Neural cell (in vitro differentiated cells): ENCODE results near the gene NTN5. TPM values are rescaled to one million over a fixed set of nuclear protein-coding genes. Genes with fewer than 3 reads are reported as not detected.

ENCODE experiments used
- H2AFZ ChIP-seq: fragments of 200-600, 300-800 bp; sonication (generic), shearing (Covaris generic); 2 replicates; pipeline ENCODE4 v1.6.0; 2014; ENCODE audit warnings: low read depth, mild to moderate bottlenecking, antibody characterized with exemption, low read length, moderate library complexity
- H3F3A ChIP-seq: fragments of 200-600 bp; shearing (Covaris generic); 2 replicates; pipeline ENCODE4 v1.6.1; 2016; ENCODE audit warnings: mild to moderate bottlenecking, moderate library complexity, mixed read lengths, antibody characterized with exemption, low read length; ENCODE audit not compliant: insufficient read depth, poor library complexity, severe bottlenecking
- H3K27ac ChIP-seq: fragments of 200-600, 300-800 bp; sonication (generic), shearing (Covaris generic); 2 replicates; pipeline ENCODE4 v1.5.1; 2014; ENCODE audit warnings: mild to moderate bottlenecking, low read length, moderate library complexity
- H3K27me3 ChIP-seq: fragments of 300-800, 200-600 bp; sonication (generic), shearing (Covaris generic); 2 replicates; pipeline ENCODE4 v1.6.0; 2014; ENCODE audit warnings: mild to moderate bottlenecking, low read depth, low read length, moderate library complexity; ENCODE audit not compliant: insufficient read depth
- H3K36me3 ChIP-seq: fragments of 300-800, 200-600 bp; sonication (generic), shearing (Covaris generic); 2 replicates; pipeline ENCODE4 v1.5.1; 2014; ENCODE audit warnings: mild to moderate bottlenecking, antibody characterized with exemption, low read length, moderate library complexity; ENCODE audit not compliant: insufficient read depth
- H3K4me2 ChIP-seq: fragments of 300-800, 200-600 bp; sonication (generic), shearing (Covaris generic); 2 replicates; pipeline ENCODE4 v1.6.0; 2014; ENCODE audit warnings: mild to moderate bottlenecking, low read length
- H3K4me3 ChIP-seq: fragments of 300-800, 200-600 bp; sonication (generic), shearing (Covaris generic); 2 replicates; pipeline ENCODE4 v1.5.1; 2014; ENCODE audit warnings: mild to moderate bottlenecking, low read length, moderate library complexity
- H3K79me2 ChIP-seq: fragments of 200-600 bp; shearing (Covaris generic); replicated peaks from 2 replicates; pipeline ENCODE4 v1.6.0; 2014; ENCODE audit warnings: mild to moderate bottlenecking, low read length, moderate library complexity; ENCODE audit not compliant: insufficient read depth
- H3K9ac ChIP-seq: fragments of 300-800, 200-600 bp; sonication (generic), shearing (Covaris generic); 2 replicates; pipeline ENCODE4 v1.6.1; 2016; ENCODE audit warnings: mild to moderate bottlenecking, low read length, mixed read lengths
- H3K9me2 ChIP-seq: fragments of 200-600 bp; shearing (Covaris generic); 2 replicates; pipeline ENCODE4 v1.6.1; 2016; ENCODE audit warnings: mild to moderate bottlenecking, low read length, mixed read lengths; ENCODE audit not compliant: insufficient read depth
- H3K9me3 ChIP-seq: fragments of 200-600, 300-800 bp; sonication (generic), shearing (Covaris generic); 2 replicates; pipeline ENCODE4 v1.6.1; 2016; ENCODE audit warnings: mild to moderate bottlenecking, mixed run types, low read length, moderate library complexity, mixed read lengths
- H4K20me1 ChIP-seq: fragments of 200-600 bp; shearing (Covaris generic); 2 replicates; pipeline ENCODE4 v1.6.1; 2016; ENCODE audit warnings: mild to moderate bottlenecking, mixed run types; ENCODE audit not compliant: insufficient read depth
- EP300 ChIP-seq: fragments of 450-650 bp; conservative IDR thresholded peaks from 2 replicates; pipeline ENCODE4 v1.6.1; 2014; ENCODE audit warnings: antibody characterized with exemption, mild to moderate bottlenecking, moderate library complexity; ENCODE audit not compliant: poor library complexity, severe bottlenecking
- MXI1 ChIP-seq: fragments of 450-650 bp; conservative IDR thresholded peaks from 2 replicates; pipeline ENCODE4 v1.6.1; 2014; ENCODE audit warnings: antibody characterized with exemption, mild to moderate bottlenecking; ENCODE audit not compliant: poor library complexity, severe bottlenecking
- POLR2AphosphoS5 ChIP-seq: IDR thresholded peaks from 2 replicates; pipeline ENCODE4 v1.6.1; 2012
- RAD21 ChIP-seq: fragments of 450-650 bp; conservative IDR thresholded peaks from 2 replicates; pipeline ENCODE4 v1.6.1; 2014; ENCODE audit warnings: antibody characterized with exemption, mild to moderate bottlenecking, moderate library complexity
- SMC3 ChIP-seq: fragments of 450-650 bp; conservative IDR thresholded peaks from 2 replicates; pipeline ENCODE4 v1.6.1; 2014; ENCODE audit warnings: antibody characterized with exemption, mild to moderate bottlenecking, moderate library complexity; ENCODE audit not compliant: poor library complexity
- TAF1 ChIP-seq: IDR thresholded peaks from 2 replicates; pipeline ENCODE4 v1.6.1; 2012; ENCODE audit warnings: low read depth
- polyA plus RNA-seq: library from polyadenylated mRNA; depleted of rRNA; stranded (reverse); fragments of >200 nt; gene quantifications from 2 replicates; pipeline ENCODE4 v1.2.3, GENCODE V29; 2014
- TF ChIP-seq, protein P1 (sequence below): fragments of 450-650 bp; IDR thresholded peaks from 2 replicates; pipeline ENCODE4 v1.5.1; 2014; ENCODE audit warnings: antibody characterized with exemption, mild to moderate bottlenecking, moderate library complexity; ENCODE audit not compliant: poor library complexity, severe bottlenecking

Gene NTN5
- polyA plus RNA-seq, 1 donor from 2014 or later: not detected

DNA sequence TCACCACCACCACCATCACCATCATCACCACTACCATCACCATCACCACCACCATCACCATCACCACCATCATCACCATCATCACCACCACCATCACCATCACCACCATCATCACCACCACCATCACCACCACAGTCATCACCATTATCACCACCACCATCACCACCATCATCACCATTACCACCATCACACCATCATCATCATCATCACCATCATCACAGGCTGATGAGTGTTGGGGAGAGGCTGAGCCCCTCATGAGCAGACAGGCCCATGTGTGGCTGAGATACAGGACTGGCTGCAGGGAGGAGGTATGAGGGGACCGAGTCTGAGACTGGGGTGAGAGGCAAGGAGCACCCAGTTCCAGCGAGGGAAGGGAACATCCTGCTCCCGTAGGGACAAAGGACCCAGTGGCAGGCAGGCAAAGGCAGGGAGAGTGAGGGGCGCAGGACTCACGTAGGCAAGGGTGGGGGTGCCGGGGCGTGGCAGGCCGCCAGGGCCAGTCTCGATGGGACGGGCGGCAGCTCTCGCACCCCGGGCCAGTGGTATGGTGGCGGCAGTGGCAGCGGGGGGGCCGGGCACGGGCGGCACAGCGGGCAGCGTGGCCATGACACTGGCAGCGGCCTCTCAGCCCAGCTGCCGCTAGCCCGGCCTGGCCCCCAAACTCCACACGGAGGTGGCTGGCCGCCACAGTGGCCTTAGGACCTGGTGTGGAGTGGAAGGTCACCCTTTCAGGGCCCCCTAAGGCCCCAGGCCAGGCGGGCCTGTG lies 2.7 kb downstream of the NTN5 start:
- no peak overlapping the region for H2AFZ ChIP-seq
- H4K20me1 ChIP-seq: no peaks in the 10 kb centered on the region
- no peak overlapping the region for H3K4me2 ChIP-seq
- H3K9me2 ChIP-seq: no peaks in the 10 kb centered on the region
- no peaks in the 10 kb centered on the region for H3F3A ChIP-seq
- no peak overlapping the region for H3K27ac ChIP-seq
- no peaks in the 10 kb centered on the region for H3K79me2 ChIP-seq
- no peaks in the 10 kb centered on the region for H3K9me3 ChIP-seq
- H3K4me3 ChIP-seq: no peak overlapping the region
- no peak overlapping the region for H3K9ac ChIP-seq
- no peaks in the 10 kb centered on the region for H3K27me3 ChIP-seq
- H3K36me3 ChIP-seq: no peaks in the 10 kb centered on the region
- TF ChIP-seq MXI1: no peak
- TF ChIP-seq, protein P1, sequence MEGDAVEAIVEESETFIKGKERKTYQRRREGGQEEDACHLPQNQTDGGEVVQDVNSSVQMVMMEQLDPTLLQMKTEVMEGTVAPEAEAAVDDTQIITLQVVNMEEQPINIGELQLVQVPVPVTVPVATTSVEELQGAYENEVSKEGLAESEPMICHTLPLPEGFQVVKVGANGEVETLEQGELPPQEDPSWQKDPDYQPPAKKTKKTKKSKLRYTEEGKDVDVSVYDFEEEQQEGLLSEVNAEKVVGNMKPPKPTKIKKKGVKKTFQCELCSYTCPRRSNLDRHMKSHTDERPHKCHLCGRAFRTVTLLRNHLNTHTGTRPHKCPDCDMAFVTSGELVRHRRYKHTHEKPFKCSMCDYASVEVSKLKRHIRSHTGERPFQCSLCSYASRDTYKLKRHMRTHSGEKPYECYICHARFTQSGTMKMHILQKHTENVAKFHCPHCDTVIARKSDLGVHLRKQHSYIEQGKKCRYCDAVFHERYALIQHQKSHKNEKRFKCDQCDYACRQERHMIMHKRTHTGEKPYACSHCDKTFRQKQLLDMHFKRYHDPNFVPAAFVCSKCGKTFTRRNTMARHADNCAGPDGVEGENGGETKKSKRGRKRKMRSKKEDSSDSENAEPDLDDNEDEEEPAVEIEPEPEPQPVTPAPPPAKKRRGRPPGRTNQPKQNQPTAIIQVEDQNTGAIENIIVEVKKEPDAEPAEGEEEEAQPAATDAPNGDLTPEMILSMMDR: no peak

DNA sequence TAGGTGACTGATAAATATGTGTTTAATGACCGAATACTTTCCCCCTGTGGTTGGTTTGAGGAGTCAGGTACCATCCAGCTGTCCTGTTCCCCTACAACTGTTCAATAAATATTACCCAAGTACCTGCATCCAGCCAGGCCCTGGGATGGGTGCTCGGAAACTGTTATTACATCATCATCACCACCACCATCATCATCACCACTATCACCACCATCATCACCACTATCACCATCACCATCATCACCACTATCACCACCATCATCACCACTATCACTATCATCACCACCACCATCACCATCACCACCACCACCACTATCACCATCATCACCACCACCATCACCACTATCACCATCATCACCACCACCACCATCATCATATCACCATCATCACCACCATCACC lies 4.1 kb downstream of the NTN5 start:
- TF ChIP-seq, protein P1: no peak
- H3K79me2 ChIP-seq: no peaks in the 10 kb centered on the region
- no peaks in the 10 kb centered on the region for H3K36me3 ChIP-seq
- no peak overlapping the region for H3K4me2 ChIP-seq
- no peaks in the 10 kb centered on the region for H3F3A ChIP-seq
- no peaks in the 10 kb centered on the region for H3K9me2 ChIP-seq
- no peaks in the 10 kb centered on the region for H3K9me3 ChIP-seq
- H3K4me3 ChIP-seq: no peak overlapping the region
- no peak overlapping the region for H2AFZ ChIP-seq
- H3K9ac ChIP-seq: no peak overlapping the region
- no peaks in the 10 kb centered on the region for H3K27me3 ChIP-seq
- H4K20me1 ChIP-seq: no peaks in the 10 kb centered on the region
- H3K27ac ChIP-seq: no peak overlapping the region

GRCh38 chr19:48668332-48668731 lies 4.5 kb downstream of the NTN5 start:
- Histone ChIP-seq H3K79me2 (no peaks in the 10 kb centered on the region), H3K27ac (no peak overlapping the region), H3K9ac (no peak overlapping the region), H3K4me2 (no peak overlapping the region), H4K20me1 (no peaks in the 10 kb centered on the region), H3F3A (no peaks in the 10 kb centered on the region), H3K27me3 (no peaks in the 10 kb centered on the region), H3K9me3 (no peaks in the 10 kb centered on the region), H2AFZ (no peak overlapping the region), H3K36me3 (no peaks in the 10 kb centered on the region), H3K4me3 (no peak overlapping the region), H3K9me2 (no peaks in the 10 kb centered on the region)
- TF ChIP-seq TAF1: no peak
- TF ChIP-seq POLR2AphosphoS5: no peak
- TF ChIP-seq SMC3: no peak
- no peak for TF ChIP-seq EP300
- no peak for TF ChIP-seq RAD21
